Hematopoietic multipotent progenitor cell (in vitro differentiated cells): ENCODE data around the gene SNRK. TPM values are rescaled to one million over a fixed set of nuclear protein-coding genes. Genes with fewer than 3 reads are reported as not detected.
A peak's percentile ranks its signal among the peaks of the same experiment; 100 is the strongest.

Experiments
- DNase-seq, 3 donors: peaks; one replicate each; pipeline ENCODE4 v3.0.0-alpha.2; 2011 to 2015; ENCODE audit warnings: low read depth in 2 of 3, low spot score in 2 of 3
- total RNA-seq: library from RNA; depleted of rRNA; stranded (reverse); fragments of >200 nt; gene quantifications from one replicate; pipeline ENCODE4 v1.2.3, GENCODE V29; 2012

The SNRK gene
- total RNA-seq, 1 donor: 51.2 TPM

- DNase-seq: no peak
These were observed 17.8 kb downstream of the SNRK start for GRCh38 chr3:43304126-43304525.

GRCh38 chr3:43307226-43307625 is 20.9 kb downstream of the SNRK start:
- no peak for DNase-seq

DNA sequence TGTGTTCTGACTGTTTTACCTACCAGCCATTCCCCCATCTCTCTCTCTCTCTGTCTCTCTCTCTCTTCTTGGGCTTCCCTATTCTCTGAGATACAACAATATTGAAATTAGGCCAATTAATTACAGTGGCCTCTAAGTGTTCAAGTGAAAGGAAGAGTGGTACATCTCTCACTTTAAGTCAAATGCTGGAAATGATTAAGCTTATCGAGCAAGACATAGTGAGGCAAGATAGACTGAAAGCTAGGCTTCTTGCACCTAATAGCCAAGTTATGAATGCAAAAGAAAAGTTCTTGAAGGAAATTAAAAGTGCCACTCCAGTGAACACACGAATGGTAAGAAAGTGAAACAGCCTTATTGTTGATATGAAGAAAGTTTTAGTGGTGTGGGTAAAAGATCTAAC is 21.3 kb downstream of the SNRK start:
- DNase-seq: no peak

- no peak for DNase-seq
These were observed 23.3 kb downstream of the SNRK start for GRCh38 chr3:43309372-43310305.

GRCh38 chr3:43316783-43317460 is 30.6 kb downstream of the SNRK start:
- no peak for DNase-seq

GRCh38 chr3:43317461-43318316 is 31.3 kb downstream of the SNRK start:
- no peak for DNase-seq

DNA sequence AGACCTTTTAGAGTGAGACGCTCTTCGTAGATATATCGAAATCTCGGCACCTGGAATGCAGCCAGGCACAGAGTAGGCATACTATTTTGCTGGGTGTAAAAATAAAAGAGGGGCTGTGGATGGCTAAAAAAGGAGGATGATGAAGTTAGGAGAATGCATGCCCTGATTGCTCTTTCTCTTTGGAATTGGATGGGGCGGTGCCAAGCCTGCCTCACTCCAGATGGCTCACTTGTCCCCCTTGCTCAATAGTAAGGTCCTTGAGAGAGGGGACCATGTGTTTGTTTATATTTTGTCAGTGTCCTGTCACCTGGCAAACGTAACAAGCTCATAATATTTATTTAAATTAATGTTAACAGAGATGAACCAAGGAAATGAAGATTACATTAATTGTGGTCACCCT is 33.0 kb downstream of the SNRK start:
- no peak for DNase-seq

DNA sequence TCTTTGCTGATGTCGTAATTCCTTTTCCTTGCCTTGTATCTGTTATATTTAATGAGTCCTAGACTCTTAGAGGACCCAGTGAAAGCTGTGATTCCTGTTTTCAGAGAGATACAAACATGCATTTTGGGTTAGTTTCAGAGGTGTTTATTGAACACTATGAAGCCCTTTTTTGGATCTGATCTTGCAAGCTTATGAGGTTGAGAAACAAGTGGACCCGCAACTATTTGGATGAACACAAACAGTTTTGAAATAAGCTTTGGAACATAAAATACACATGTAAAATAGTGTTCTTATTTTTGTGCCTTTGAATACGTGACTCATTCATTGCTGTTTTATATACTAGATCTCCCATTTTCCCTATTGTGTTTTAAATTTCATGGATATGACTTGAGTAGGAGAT is 33.5 kb downstream of the SNRK start:
- no peak for DNase-seq

DNA sequence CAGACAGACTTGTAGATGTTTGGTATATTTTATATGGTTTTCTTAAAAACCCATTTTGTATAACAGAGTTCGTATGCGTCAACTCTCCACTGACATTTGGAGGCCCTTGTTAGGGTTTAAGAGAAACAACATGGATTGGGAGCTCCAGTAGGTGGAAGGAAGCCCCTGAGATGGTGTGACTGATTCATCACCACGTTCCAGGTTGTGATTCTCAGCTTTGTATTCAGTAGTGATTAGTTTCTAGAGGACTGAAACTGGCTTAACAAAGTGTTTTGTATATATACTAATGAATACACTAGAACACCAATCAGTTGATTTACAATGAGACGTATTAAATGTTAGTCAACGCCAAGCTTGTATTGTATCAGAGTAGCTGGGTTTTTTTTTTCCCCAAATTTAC is 33.9 kb downstream of the SNRK start:
- no peak for DNase-seq

GRCh38 chr3:43323541-43323940 is 37.2 kb downstream of the SNRK start:
- no peak for DNase-seq

DNA sequence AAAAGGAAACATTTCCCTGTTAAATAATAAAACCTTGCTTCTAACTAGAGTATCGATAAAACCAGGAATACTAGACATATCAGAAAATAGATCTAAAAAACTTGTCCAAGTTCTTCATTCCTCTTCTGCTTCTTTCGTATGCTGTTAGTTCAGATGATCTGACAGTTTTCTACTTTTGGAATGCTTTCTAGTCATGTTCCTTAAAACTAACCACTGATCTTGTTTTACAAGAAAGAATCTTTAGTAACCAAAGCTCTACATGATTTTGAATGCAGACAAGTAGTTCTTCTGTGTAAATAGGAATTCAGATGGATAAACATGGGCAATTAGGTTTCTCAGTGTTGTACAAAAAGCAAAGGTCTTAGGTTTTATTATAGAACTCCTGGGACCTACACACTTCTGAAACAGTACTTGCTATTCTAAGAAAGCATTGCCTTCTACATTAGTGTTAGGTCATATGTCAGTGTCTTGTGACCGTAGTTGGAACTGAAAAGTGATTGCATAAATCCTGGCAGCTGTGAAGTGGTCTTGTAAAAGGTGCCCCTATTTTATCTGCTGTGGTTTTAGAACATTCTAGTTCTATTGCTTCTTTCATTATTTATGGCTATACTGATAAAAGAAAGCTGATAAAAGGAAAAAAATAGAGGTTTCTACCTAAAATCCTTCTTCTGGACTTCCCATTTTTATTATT is 40.7 kb downstream of the SNRK start:
- peak in 2 of 3 donors; percentile 23 to 40 for DNase-seq

DNA sequence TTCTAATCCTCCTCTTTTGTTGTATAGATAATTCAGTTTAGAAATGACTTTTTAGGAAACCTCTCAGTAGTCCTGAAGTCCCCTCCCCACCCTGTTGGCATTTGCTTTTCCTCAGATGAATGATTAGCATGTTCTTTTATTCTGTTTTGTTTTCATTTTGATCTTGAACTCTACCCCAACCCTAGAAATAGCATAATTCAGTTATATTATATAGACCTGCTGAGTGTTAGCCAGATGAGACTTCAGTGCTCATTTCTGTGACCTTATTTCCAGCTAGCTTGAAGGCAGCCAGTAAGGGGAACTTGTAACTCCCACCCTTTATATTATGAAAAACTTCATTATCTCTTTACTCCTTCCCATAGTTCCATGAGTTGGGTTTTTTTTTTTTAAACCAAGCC is 41.2 kb downstream of the SNRK start:
- DNase-seq: no peak

GRCh38 chr3:43328653-43329052 is 42.3 kb downstream of the SNRK start:
- no peak for DNase-seq

- DNase-seq: no peak
These were observed 44.6 kb downstream of the SNRK start for GRCh38 chr3:43330981-43331380.

DNA sequence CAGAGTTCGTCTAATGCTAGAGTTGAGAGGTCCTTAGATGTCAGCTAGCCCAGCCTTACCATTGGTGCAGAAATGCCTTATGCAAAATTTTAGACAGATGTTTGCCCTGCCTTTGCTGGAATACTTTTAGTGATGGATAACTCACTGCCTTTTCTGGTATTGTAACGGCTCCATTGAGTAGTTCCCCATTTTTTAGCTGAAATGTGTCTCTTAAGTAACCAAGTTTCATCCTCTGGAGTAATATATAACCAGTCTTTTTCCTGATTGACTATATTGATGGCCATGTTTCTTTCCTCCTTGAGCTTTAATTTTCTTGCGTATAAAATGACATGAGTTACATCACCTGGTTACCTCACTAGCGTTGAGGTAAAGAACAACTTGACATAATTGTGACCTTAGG is 45.0 kb downstream of the SNRK start:
- DNase-seq: no peak

GRCh38 chr3:43334976-43335375 is 48.6 kb downstream of the SNRK start:
- DNase-seq: no peak

GRCh38 chr3:43335799-43336198 is 49.5 kb downstream of the SNRK start:
- no peak for DNase-seq

DNA sequence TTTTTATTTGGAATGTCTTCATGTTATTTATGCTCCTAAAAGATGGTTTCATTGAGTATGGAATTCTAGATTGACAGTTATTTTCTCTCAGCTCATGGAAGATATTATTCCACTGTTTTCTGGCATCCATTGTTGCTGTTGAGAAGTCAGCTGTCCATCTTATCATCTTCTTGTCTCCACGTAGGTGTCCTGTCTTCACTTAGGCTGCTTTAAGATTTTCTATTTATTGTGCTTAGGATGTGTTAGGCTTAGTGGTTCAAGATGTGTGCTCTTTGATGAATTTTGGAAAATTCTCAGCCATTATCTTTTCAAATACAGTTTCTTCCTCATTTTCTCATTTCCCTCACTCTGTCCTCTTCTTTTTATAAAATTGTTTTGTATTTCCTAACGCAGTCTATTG is 52.0 kb downstream of the SNRK start:
- peak in 1 of 3 donors; percentile 59 for DNase-seq

- DNase-seq: no peak
These were observed 54.1 kb downstream of the SNRK start for GRCh38 chr3:43340403-43340802.

DNA sequence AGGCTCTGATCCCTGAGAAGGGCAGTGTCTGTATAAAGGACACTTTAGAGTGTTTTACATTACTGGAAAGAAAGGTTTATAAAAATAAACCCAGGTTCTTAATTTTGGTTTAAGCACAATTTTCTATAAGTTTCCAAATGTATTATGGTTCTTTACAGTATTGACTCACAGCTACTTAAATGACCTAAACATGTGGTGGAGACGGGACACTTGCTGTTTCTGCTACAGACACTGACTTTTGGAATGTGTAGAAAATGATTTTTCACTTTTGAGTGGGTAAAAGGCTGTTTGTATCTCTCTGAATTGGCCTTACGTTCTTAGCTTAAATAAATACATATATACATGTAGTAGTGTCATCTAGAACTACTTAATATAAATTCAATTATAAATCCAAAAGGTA is 55.4 kb downstream of the SNRK start:
- DNase-seq: no peak

- no peak for DNase-seq
These were observed 56.8 kb downstream of the SNRK start for GRCh38 chr3:43343185-43343584.
